ENCODE results near the gene GNAT1.

DNA sequence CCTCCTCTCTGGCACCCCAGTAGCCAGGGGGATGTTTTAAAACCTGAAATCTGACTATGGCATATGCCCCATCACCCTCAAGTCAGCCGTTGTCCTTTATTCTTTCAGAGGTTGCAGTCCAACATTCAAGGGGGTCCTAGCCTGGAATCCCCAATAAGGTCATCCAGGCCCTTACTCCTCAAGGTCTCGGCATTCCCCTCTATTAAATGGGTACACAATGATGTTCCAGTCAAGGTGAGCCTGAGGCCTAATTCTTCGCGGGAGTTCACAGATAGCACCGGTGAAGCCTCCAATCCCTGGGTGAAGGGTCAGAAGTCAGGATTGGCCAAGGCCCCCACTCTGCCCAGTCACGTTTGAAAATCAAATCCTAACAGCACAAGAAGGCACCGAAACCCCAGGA is 44.4 kb upstream of the GNAT1 start:
- no peak for TF ChIP-seq RORB (CRISPR knock-in tag; IDR thresholded peaks at IDR 0.05)
- no peak for TF ChIP-seq IRF2 (CRISPR knock-in tag; IDR thresholded peaks at IDR 0.05; ENCODE audit: borderline replicate concordance, low read depth)
